GM12891 (cell line): ENCODE measurements around the gene NKD1.

Experiments used
- POLR2A ChIP-seq: IDR thresholded peaks from 2 replicates; pipeline ENCODE4 v1.6.1; 2011; ENCODE audit warnings: low read depth, low read length, control low read depth
- POLR2AphosphoS5 ChIP-seq: IDR thresholded peaks from 2 replicates; pipeline ENCODE4 v1.6.1; 2011; ENCODE audit warnings: low read depth, low read length, control low read depth
- POU2F2 ChIP-seq: IDR thresholded peaks from 2 replicates; pipeline ENCODE4 v1.6.1; 2011; ENCODE audit warnings: low read depth, mild to moderate bottlenecking, control low read depth, low read length, moderate library complexity
- SPI1 ChIP-seq: IDR thresholded peaks from 2 replicates; pipeline ENCODE4 v1.6.1; 2011; ENCODE audit warnings: low read depth, low read length, control low read depth
- TAF1 ChIP-seq: IDR thresholded peaks from 2 replicates; pipeline ENCODE4 v1.6.1; 2011; ENCODE audit warnings: low read depth, low read length, control low read depth

DNA sequence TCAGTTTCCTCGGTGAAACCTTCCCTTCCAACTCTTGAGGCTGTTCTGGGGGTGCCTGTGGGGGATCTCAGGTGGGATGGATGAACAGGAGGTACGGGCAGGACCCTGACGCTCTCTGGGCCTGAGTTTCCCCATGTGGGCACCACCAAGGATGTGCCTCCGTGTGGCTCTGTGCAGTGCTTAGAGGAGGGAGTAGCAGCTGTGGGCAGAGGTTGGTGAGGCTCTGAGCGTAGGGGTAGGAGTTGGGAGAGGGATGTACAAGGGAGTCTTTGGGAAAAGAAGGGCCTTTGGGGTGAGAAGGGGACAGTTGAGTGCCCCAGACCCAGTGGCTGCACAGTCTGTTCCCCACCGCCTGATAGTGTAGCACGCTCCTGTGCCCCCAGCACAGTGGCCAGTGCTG lies 73.8 kb downstream of the NKD1 start:
- TF ChIP-seq POLR2A, result no peak
- TF ChIP-seq POLR2AphosphoS5, result no peak
- TF ChIP-seq SPI1, result no peak
- TF ChIP-seq TAF1, result no peak
- no peak for TF ChIP-seq POU2F2
